OCI-LY7 (cell line): ENCODE data around the gene NRAS.

Experiments
- CTCF ChIP-seq: fragments of 200-600 bp; sonication (generic); conservative IDR thresholded peaks from 2 replicates; pipeline ENCODE4 v1.5.1; 2014; ENCODE audit warnings: mild to moderate bottlenecking, antibody characterized with exemption, low read length, moderate library complexity, mixed read lengths
- EZH2phosphoT487 ChIP-seq: fragments of 200-600 bp; sonication (generic); IDR thresholded peaks from 2 replicates; pipeline ENCODE4 v1.6.1; 2018; ENCODE audit warnings: low read depth, borderline replicate concordance, mild to moderate bottlenecking, mixed run types, antibody characterized with exemption, low read length, moderate library complexity, mixed read lengths

- no peak for TF ChIP-seq CTCF
- TF ChIP-seq EZH2phosphoT487: no peak
Measured at GRCh38 chr1:114715952-114716303, 643 bp downstream of the NRAS start.
